ENCODE results near the gene RFX8. TPM values are rescaled to one million over a fixed set of nuclear protein-coding genes. Genes with fewer than 3 reads are reported as not detected.
A peak's percentile ranks its signal among the peaks of the same experiment; 100 is the strongest.

RFX8 gene
- total and polyA plus RNA-seq, 2 of the 13 experiments (the other 11 are each of a cell fraction or from before 2014, with no cell fraction given) = not detected

GRCh38 chr2:101349893-101350662 is 124.8 kb downstream of the RFX8 start (continued):
- TF ChIP-seq PATZ1 (CRISPR knock-in tag; IDR thresholded peaks at IDR 0.05) (0 out of 2 replicates have a peak, but pooled peaks have one; percentile 11), ZNF605 (CRISPR knock-in tag; IDR thresholded peaks at IDR 0.05) (no peak), IKZF5 (CRISPR knock-in tag; IDR thresholded peaks at IDR 0.05) (peak; percentile 51; the same call in 1 of the 2 replicates), ZFX (CRISPR knock-in tag; IDR thresholded peaks at IDR 0.05; ENCODE audit: low read depth) (no peak), REL (CRISPR knock-in tag; conservative IDR thresholded peaks at IDR 0.05) (no peak), MAFK (conservative IDR thresholded peaks at IDR 0.05 in 1 of 2, IDR thresholded peaks at IDR 0.05 in 1 of 2; ENCODE audit: low read length in 2 of 2) (peak in 1 of 2 experiments; percentile 42; a peak in 1 of 4 replicates), ZNF292 (CRISPR knock-in tag; IDR thresholded peaks at IDR 0.05; ENCODE audit: borderline replicate concordance, low read depth) (peak; percentile 43; the same call in 1 of the 2 replicates), GZF1 (CRISPR knock-in tag; IDR thresholded peaks at IDR 0.05) (no peak), ZKSCAN1 (IDR thresholded peaks at IDR 0.05; ENCODE audit: low read length) (no peak), SOX6 (IDR thresholded peaks at IDR 0.05) (no peak), SOX6 (CRISPR knock-in tag; IDR thresholded peaks at IDR 0.05) (peak; percentile 58; the same call in 1 of the 2 replicates), FOXA3 (CRISPR knock-in tag; IDR thresholded peaks at IDR 0.05) (0 out of 2 replicates have a peak, but pooled peaks have one; percentile 10), ZHX2 (IDR thresholded peaks at IDR 0.05; ENCODE audit: low read depth) (no peak), ZHX2 (CRISPR knock-in tag; IDR thresholded peaks at IDR 0.05; ENCODE audit: borderline replicate concordance) (no peak), EED (CRISPR knock-in tag; IDR thresholded peaks at IDR 0.05) (no peak), GATAD2A (CRISPR knock-in tag; IDR thresholded peaks at IDR 0.05) (peak; percentile 43; the same call in 1 of the 2 replicates), ATF4 (CRISPR knock-in tag; IDR thresholded peaks at IDR 0.05) (no peak), HNF4A (CRISPR knock-in tag; IDR thresholded peaks at IDR 0.05) (0 out of 2 replicates have a peak, but pooled peaks have one; percentile 11), SOX13 (IDR thresholded peaks at IDR 0.05) (no peak), SOX13 (CRISPR knock-in tag; conservative IDR thresholded peaks at IDR 0.05 in 1 of 2, IDR thresholded peaks at IDR 0.05 in 1 of 2) (peak in 1 of 2 experiments; percentile 54; a peak in 1 of 4 replicates)
